ENCODE data around the gene ZNF784. TPM values are rescaled to one million over a fixed set of nuclear protein-coding genes. Genes with fewer than 3 reads are reported as not detected.

The ZNF784 gene
- total and polyA plus RNA-seq, 4 donors: 0.79 to 6.0 (median 3.8) TPM

- Histone ChIP-seq H3K4me1 (ENCODE audit: control insufficient read depth in 4 of 4, insufficient read depth in 4 of 4, low read length in 3 of 4) (peaks cover 0 to 18% (median 15%) of the 10 kb centered on the region in 4 donors), H3K27me3 (ENCODE audit: control insufficient read depth in 4 of 4, insufficient read depth in 4 of 4, low read length in 3 of 4) (no peaks in the 10 kb centered on the region), H3K9ac (ENCODE audit: low read depth in 1 of 2, low read length in 2 of 2) (no peak overlapping the region), H3K4me3 (ENCODE audit: low read depth in 1 of 3, low read length in 3 of 3) (no peak overlapping the region), H3K36me3 (ENCODE audit: control insufficient read depth in 4 of 4, insufficient read depth in 3 of 4, low read depth in 1 of 4, low read length in 3 of 4) (peaks cover 0 to 8% (median 2%) of the 10 kb centered on the region in 4 donors), H3K9me3 (ENCODE audit: control insufficient read depth in 4 of 4, low read length in 3 of 4) (no peaks in the 10 kb centered on the region), H3K27ac (ENCODE audit: low read depth in 1 of 2, low read length in 2 of 2) (no peak overlapping the region)
- DNase-seq (ENCODE audit: low spot score): no peak
- WGBS: 81% methylated on average over 5 of the region's 5 CpGs
- TF ChIP-seq FOXA1 (IDR thresholded peaks at IDR 0.05): no peak
- no peak for TF ChIP-seq RXRA (IDR thresholded peaks at IDR 0.05)
- no peak for TF ChIP-seq EGR1 (IDR thresholded peaks at IDR 0.05; ENCODE audit: low read depth in 2 of 2)
- TF ChIP-seq YY1 (IDR thresholded peaks at IDR 0.05): no peak
- no peak for TF ChIP-seq HNF4A (conservative IDR thresholded peaks at IDR 0.05)
- no peak for TF ChIP-seq SP1 (IDR thresholded peaks at IDR 0.05)
- TF ChIP-seq, protein P1, sequence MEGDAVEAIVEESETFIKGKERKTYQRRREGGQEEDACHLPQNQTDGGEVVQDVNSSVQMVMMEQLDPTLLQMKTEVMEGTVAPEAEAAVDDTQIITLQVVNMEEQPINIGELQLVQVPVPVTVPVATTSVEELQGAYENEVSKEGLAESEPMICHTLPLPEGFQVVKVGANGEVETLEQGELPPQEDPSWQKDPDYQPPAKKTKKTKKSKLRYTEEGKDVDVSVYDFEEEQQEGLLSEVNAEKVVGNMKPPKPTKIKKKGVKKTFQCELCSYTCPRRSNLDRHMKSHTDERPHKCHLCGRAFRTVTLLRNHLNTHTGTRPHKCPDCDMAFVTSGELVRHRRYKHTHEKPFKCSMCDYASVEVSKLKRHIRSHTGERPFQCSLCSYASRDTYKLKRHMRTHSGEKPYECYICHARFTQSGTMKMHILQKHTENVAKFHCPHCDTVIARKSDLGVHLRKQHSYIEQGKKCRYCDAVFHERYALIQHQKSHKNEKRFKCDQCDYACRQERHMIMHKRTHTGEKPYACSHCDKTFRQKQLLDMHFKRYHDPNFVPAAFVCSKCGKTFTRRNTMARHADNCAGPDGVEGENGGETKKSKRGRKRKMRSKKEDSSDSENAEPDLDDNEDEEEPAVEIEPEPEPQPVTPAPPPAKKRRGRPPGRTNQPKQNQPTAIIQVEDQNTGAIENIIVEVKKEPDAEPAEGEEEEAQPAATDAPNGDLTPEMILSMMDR (IDR thresholded peaks at IDR 0.05; ENCODE audit: low read depth, low read length, missing input control): no peak
These were observed 15.0 kb downstream of the ZNF784 start for GRCh38 chr19:55609326-55609725.

- no peak for DNase-seq (ENCODE audit: low spot score)
- H3K36me3 ChIP-seq (ENCODE audit: control insufficient read depth in 4 of 4, insufficient read depth in 3 of 4, low read depth in 1 of 4, low read length in 3 of 4): peaks cover 0 to 8% (median 2%) of the 10 kb centered on the region in 4 donors
- 80% methylated on average over 9 of the region's 9 CpGs for WGBS
- H3K4me3 ChIP-seq (ENCODE audit: low read depth in 1 of 3, low read length in 3 of 3): no peak overlapping the region
- no peak overlapping the region for H3K27ac ChIP-seq (ENCODE audit: low read depth in 1 of 2, low read length in 2 of 2)
- peaks cover 0 to 18% (median 15%) of the 10 kb centered on the region in 4 donors for H3K4me1 ChIP-seq (ENCODE audit: control insufficient read depth in 4 of 4, insufficient read depth in 4 of 4, low read length in 3 of 4)
- H3K9ac ChIP-seq (ENCODE audit: low read depth in 1 of 2, low read length in 2 of 2): no peak overlapping the region
- TF ChIP-seq, protein P2, sequence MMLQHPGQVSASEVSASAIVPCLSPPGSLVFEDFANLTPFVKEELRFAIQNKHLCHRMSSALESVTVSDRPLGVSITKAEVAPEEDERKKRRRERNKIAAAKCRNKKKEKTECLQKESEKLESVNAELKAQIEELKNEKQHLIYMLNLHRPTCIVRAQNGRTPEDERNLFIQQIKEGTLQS (IDR thresholded peaks at IDR 0.05): no peak
- TF ChIP-seq RXRA (IDR thresholded peaks at IDR 0.05) (no peak), FOXA1 (IDR thresholded peaks at IDR 0.05) (no peak), RAD21 (IDR thresholded peaks at IDR 0.05) (no peak), GABPA (IDR thresholded peaks at IDR 0.05 in 1 of 2, conservative IDR thresholded peaks at IDR 0.05 in 1 of 2) (no peak), HNF4A (conservative IDR thresholded peaks at IDR 0.05) (no peak), EGR1 (IDR thresholded peaks at IDR 0.05; ENCODE audit: low read depth in 2 of 2) (no peak), TAF1 (conservative IDR thresholded peaks at IDR 0.05) (no peak), HNF4G (IDR thresholded peaks at IDR 0.05) (no peak), NR2F2 (IDR thresholded peaks at IDR 0.05) (no peak), JUND (IDR thresholded peaks at IDR 0.05) (no peak), YY1 (IDR thresholded peaks at IDR 0.05) (no peak), SP1 (IDR thresholded peaks at IDR 0.05) (no peak), FOXA2 (IDR thresholded peaks at IDR 0.05) (no peak)
- TF ChIP-seq, protein P1 (IDR thresholded peaks at IDR 0.05; ENCODE audit: low read depth, low read length, missing input control): no peak
- TF ChIP-seq, protein P3, sequence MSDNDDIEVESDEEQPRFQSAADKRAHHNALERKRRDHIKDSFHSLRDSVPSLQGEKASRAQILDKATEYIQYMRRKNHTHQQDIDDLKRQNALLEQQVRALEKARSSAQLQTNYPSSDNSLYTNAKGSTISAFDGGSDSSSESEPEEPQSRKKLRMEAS (IDR thresholded peaks at IDR 0.05): no peak
- TF ChIP-seq, protein P4, sequence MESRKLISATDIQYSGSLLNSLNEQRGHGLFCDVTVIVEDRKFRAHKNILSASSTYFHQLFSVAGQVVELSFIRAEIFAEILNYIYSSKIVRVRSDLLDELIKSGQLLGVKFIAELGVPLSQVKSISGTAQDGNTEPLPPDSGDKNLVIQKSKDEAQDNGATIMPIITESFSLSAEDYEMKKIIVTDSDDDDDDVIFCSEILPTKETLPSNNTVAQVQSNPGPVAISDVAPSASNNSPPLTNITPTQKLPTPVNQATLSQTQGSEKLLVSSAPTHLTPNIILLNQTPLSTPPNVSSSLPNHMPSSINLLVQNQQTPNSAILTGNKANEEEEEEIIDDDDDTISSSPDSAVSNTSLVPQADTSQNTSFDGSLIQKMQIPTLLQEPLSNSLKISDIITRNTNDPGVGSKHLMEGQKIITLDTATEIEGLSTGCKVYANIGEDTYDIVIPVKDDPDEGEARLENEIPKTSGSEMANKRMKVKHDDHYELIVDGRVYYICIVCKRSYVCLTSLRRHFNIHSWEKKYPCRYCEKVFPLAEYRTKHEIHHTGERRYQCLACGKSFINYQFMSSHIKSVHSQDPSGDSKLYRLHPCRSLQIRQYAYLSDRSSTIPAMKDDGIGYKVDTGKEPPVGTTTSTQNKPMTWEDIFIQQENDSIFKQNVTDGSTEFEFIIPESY (IDR thresholded peaks at IDR 0.05): no peak
- TF ChIP-seq, protein P5, sequence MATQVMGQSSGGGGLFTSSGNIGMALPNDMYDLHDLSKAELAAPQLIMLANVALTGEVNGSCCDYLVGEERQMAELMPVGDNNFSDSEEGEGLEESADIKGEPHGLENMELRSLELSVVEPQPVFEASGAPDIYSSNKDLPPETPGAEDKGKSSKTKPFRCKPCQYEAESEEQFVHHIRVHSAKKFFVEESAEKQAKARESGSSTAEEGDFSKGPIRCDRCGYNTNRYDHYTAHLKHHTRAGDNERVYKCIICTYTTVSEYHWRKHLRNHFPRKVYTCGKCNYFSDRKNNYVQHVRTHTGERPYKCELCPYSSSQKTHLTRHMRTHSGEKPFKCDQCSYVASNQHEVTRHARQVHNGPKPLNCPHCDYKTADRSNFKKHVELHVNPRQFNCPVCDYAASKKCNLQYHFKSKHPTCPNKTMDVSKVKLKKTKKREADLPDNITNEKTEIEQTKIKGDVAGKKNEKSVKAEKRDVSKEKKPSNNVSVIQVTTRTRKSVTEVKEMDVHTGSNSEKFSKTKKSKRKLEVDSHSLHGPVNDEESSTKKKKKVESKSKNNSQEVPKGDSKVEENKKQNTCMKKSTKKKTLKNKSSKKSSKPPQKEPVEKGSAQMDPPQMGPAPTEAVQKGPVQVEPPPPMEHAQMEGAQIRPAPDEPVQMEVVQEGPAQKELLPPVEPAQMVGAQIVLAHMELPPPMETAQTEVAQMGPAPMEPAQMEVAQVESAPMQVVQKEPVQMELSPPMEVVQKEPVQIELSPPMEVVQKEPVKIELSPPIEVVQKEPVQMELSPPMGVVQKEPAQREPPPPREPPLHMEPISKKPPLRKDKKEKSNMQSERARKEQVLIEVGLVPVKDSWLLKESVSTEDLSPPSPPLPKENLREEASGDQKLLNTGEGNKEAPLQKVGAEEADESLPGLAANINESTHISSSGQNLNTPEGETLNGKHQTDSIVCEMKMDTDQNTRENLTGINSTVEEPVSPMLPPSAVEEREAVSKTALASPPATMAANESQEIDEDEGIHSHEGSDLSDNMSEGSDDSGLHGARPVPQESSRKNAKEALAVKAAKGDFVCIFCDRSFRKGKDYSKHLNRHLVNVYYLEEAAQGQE (IDR thresholded peaks at IDR 0.05): no peak
- H3K9me3 ChIP-seq (ENCODE audit: control insufficient read depth in 4 of 4, low read length in 3 of 4): no peaks in the 10 kb centered on the region
- no peaks in the 10 kb centered on the region for H3K27me3 ChIP-seq (ENCODE audit: control insufficient read depth in 4 of 4, insufficient read depth in 4 of 4, low read length in 3 of 4)
These were observed 17.5 kb downstream of the ZNF784 start for GRCh38 chr19:55606817-55607216.
